SK-N-SH (cell line): ENCODE results near the gene SEMA3D. TPM values are rescaled to one million over a fixed set of nuclear protein-coding genes. Genes with fewer than 3 reads are reported as not detected.

Experiments used
- CTCF ChIA-PET: fragments of 300-600, 350-600 bp; formaldehyde crosslinking; extraction: SDS; loops from one replicate; lab custom pipeline; 2021; lab: Yijun Ruan, JAX
- POLR2A ChIA-PET: fragments of 350-600 bp; sonication (Branson Sonifier 250); formaldehyde crosslinking; extraction: SDS; loops from one replicate; lab custom pipeline; 2020; ENCODE audit warnings: antibody characterized with exemption, inconsistent platforms; lab: Yijun Ruan, JAX
- DNase-seq: peaks from one replicate; pipeline ENCODE4 v3.0.0; 2012
- H2AFZ ChIP-seq: fragments of 200-600 bp; sonication (generic); 2 replicates; pipeline ENCODE4 v1.8.1; 2016; ENCODE audit warnings: antibody characterized with exemption, mild to moderate bottlenecking, low read depth
- H3F3A ChIP-seq: fragments of 200-600 bp; sonication (generic); replicated peaks from 2 replicates; pipeline ENCODE3; 2016; ENCODE audit warnings: antibody characterized with exemption, mild to moderate bottlenecking; ENCODE audit not compliant: insufficient read depth
- H3K27ac ChIP-seq, 2 experiments: fragments of 200-500 bp in 1 of 2; fragments of 200-600 bp in 1 of 2; sonication (Bioruptor generic) in 1 of 2; sonication (generic), shearing (Covaris generic) in 1 of 2; 2 replicates each; pipeline versions ENCODE4 v1.5.1 to v1.6.1; 2014 to 2016; ENCODE audit warnings: low read depth in 2 of 2, inconsistent platforms in 1 of 2, low read length in 1 of 2, mild to moderate bottlenecking in 1 of 2, mixed read lengths in 1 of 2
- H3K27me3 ChIP-seq: fragments of 200-600 bp; sonication (generic), shearing (Covaris generic); 2 replicates; pipeline ENCODE4 v1.6.1; 2016; ENCODE audit warnings: mixed run types; ENCODE audit not compliant: insufficient read depth
- H3K36me3 ChIP-seq, 2 experiments: fragments of 200-500 bp in 1 of 2; fragments of 200-600 bp in 1 of 2; sonication (Bioruptor generic) in 1 of 2; sonication (generic) in 1 of 2; replicated peaks in 1 of 2; 2 replicates each; pipeline versions ENCODE3 to v1.5.1; 2014 to 2016; ENCODE audit warnings: low read length in 1 of 2, mild to moderate bottlenecking in 1 of 2; ENCODE audit not compliant: insufficient read depth in 2 of 2, control insufficient read depth in 1 of 2
- H3K4me1 ChIP-seq, 2 experiments: fragments of 200-500 bp in 1 of 2; fragments of 200-600 bp in 1 of 2; sonication (Bioruptor generic) in 1 of 2; sonication (generic), shearing (Covaris generic) in 1 of 2; 2 replicates each; pipeline versions ENCODE4 v1.5.1 to v1.6.1; 2014 to 2016; ENCODE audit warnings: low read depth in 1 of 2, low read length in 1 of 2, mixed run types in 1 of 2; ENCODE audit not compliant: insufficient read depth in 2 of 2, control insufficient read depth in 1 of 2
- H3K4me2 ChIP-seq: fragments of 200-600 bp; sonication (generic), shearing (Covaris generic); 2 replicates; pipeline ENCODE4 v1.6.1; 2017; ENCODE audit warnings: mixed run types
- H3K4me3 ChIP-seq, 2 experiments: fragments of 200-500 bp in 1 of 2; fragments of 200-600 bp in 1 of 2; sonication (Bioruptor generic) in 1 of 2; sonication (generic), shearing (Covaris generic) in 1 of 2; 2 replicates each; pipeline versions ENCODE4 v1.5.1 to v1.8.1; 2014 to 2016; ENCODE audit warnings: low read depth in 2 of 2, inconsistent platforms in 1 of 2, low read length in 1 of 2, mild to moderate bottlenecking in 1 of 2, mixed read lengths in 1 of 2, moderate library complexity in 1 of 2
- H3K79me2 ChIP-seq: fragments of 200-600 bp; sonication (generic); 2 replicates; pipeline ENCODE4 v1.8.1; 2017; ENCODE audit warnings: mild to moderate bottlenecking; ENCODE audit not compliant: insufficient read depth
- H3K9ac ChIP-seq: fragments of 200-600 bp; sonication (generic); 2 replicates; pipeline ENCODE4 v1.6.1; 2017; ENCODE audit warnings: mixed run types
- H3K9me2 ChIP-seq: fragments of 200-600 bp; sonication (generic); 2 replicates; pipeline ENCODE4 v1.6.1; 2017; ENCODE audit warnings: mixed run types
- H3K9me3 ChIP-seq: fragments of 200-600 bp; sonication (generic); 2 replicates; pipeline ENCODE4 v1.6.1; 2017; ENCODE audit warnings: mixed run types, mild to moderate bottlenecking, moderate library complexity
- H4K20me1 ChIP-seq: fragments of 200-600 bp; sonication (generic); 2 replicates; pipeline ENCODE4 v1.6.1; 2017; ENCODE audit warnings: mild to moderate bottlenecking, mixed run types; ENCODE audit not compliant: insufficient read depth
- ELF1 ChIP-seq: IDR thresholded peaks from 2 replicates; pipeline ENCODE4 v1.4.0; 2012
- FOXM1 ChIP-seq: IDR thresholded peaks from 2 replicates; pipeline ENCODE4 v1.4.0; 2012; ENCODE audit warnings: low read depth, mild to moderate bottlenecking
- GABPA ChIP-seq: IDR thresholded peaks from 2 replicates; pipeline ENCODE4 v1.4.0; 2012; ENCODE audit warnings: low read depth, mild to moderate bottlenecking
- GATA2 ChIP-seq: sonication (generic); formaldehyde crosslinking; IDR thresholded peaks from 2 replicates; pipeline ENCODE4 v1.5.0; 2020; ENCODE audit warnings: mild to moderate bottlenecking, missing genetic modification reagents
- MEF2A ChIP-seq: IDR thresholded peaks from 2 replicates; pipeline ENCODE4 v1.4.0; 2012; ENCODE audit warnings: low read depth, borderline replicate concordance
- NFIC ChIP-seq: IDR thresholded peaks from 2 replicates; pipeline ENCODE4 v1.4.0; 2012; ENCODE audit warnings: borderline replicate concordance
- NRF1 ChIP-seq: IDR thresholded peaks from 2 replicates; pipeline ENCODE4 v1.6.1; 2012; ENCODE audit warnings: low read depth, mild to moderate bottlenecking, low read length
- POLR2AphosphoS5 ChIP-seq: IDR thresholded peaks from 2 replicates; pipeline ENCODE4 v1.6.1; 2012; ENCODE audit warnings: low read depth, low read length
- RAD21 ChIP-seq: IDR thresholded peaks from 2 replicates; pipeline ENCODE4 v1.6.1; 2012; ENCODE audit warnings: mild to moderate bottlenecking, low read length
- RCOR1 ChIP-seq: fragments of 150-350 bp; IDR thresholded peaks from 2 replicates; pipeline ENCODE4 v1.6.1; 2017; ENCODE audit warnings: antibody characterized with exemption, low read length
- RFX5 ChIP-seq: IDR thresholded peaks from 2 replicates; pipeline ENCODE4 v1.6.1; 2012; ENCODE audit warnings: mild to moderate bottlenecking, improper control_type of control experiment, low read length
- SMC3 ChIP-seq: IDR thresholded peaks from 2 replicates; pipeline ENCODE4 v1.6.1; 2012; ENCODE audit warnings: low read depth, low read length, improper control_type of control experiment
- TAF1 ChIP-seq: IDR thresholded peaks from 2 replicates; pipeline ENCODE4 v1.6.1; 2012; ENCODE audit warnings: low read depth, mild to moderate bottlenecking, low read length, moderate library complexity, borderline replicate concordance
- TCF12 ChIP-seq: IDR thresholded peaks from 2 replicates; pipeline ENCODE4 v1.4.0; 2012
- TEAD4 ChIP-seq: IDR thresholded peaks from 2 replicates; pipeline ENCODE4 v1.4.0; 2012; ENCODE audit warnings: mild to moderate bottlenecking, borderline replicate concordance; ENCODE audit not compliant: insufficient read depth
- YY1 ChIP-seq: IDR thresholded peaks from 2 replicates; pipeline ENCODE4 v1.4.0; 2012; ENCODE audit warnings: low read depth, mild to moderate bottlenecking
- WGBS: methylation state at CpG from one replicate; pipeline ENCODE4 v1.1.6; 2017; ENCODE audit warnings: low lambda C conversion rate; 5-methylcytosine and 5-hydroxymethylcytosine counted together
- polyA plus RNA-seq, 3 experiments: library from polyadenylated mRNA; depleted of rRNA; stranded (reverse); fragments of >200 nt; gene quantifications; 2 replicates each; pipeline ENCODE4 v1.2.3, GENCODE V29; 2012
- TF ChIP-seq, protein P1 (sequence below): IDR thresholded peaks from 2 replicates; pipeline ENCODE4 v1.4.0; 2012; ENCODE audit warnings: low read depth, borderline replicate concordance
- TF ChIP-seq, protein P2 (sequence below): fragments of 200-600 bp; sonication (generic); IDR thresholded peaks from 2 replicates; pipeline ENCODE4 v1.6.1; 2017; ENCODE audit warnings: antibody characterized with exemption, mild to moderate bottlenecking, moderate library complexity
- TF ChIP-seq, protein P3 (sequence below): fragments of 150-350 bp; IDR thresholded peaks from 2 replicates; pipeline ENCODE4 v1.6.1; 2016; ENCODE audit warnings: mild to moderate bottlenecking, low read depth, low read length
- TF ChIP-seq, protein P4 (sequence below): IDR thresholded peaks from 2 replicates; pipeline ENCODE4; 2012
- TF ChIP-seq, protein P5 (sequence below): IDR thresholded peaks from 2 replicates; pipeline ENCODE4 v1.4.0; 2012; ENCODE audit warnings: low read depth

SEMA3D gene
- polyA plus RNA-seq, 1 of the 3 experiments (the other 2 are of a cell fraction) = 30.1 TPM

DNA sequence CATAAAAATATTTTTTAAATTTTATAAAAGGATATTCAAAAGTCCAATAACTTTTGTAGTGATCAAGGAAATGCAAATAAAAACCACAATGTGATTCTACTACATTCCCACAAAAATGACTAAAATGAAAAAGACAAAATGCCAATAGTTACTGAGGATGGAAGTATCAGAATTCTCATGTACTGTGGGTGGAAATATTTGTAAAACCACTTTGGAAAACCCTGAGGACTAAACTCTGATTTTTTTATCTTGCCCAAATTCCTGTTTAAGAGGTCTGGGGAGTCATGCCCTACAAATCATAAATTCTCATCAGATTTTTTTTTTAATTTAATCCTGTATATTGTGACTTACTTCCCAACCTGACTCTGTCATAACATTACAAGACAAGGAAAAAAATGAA lies 9.8 kb upstream of the SEMA3D start:
- POLR2A ChIA-PET = no interaction called here
- no peak overlapping the region for H3K9ac ChIP-seq

DNA sequence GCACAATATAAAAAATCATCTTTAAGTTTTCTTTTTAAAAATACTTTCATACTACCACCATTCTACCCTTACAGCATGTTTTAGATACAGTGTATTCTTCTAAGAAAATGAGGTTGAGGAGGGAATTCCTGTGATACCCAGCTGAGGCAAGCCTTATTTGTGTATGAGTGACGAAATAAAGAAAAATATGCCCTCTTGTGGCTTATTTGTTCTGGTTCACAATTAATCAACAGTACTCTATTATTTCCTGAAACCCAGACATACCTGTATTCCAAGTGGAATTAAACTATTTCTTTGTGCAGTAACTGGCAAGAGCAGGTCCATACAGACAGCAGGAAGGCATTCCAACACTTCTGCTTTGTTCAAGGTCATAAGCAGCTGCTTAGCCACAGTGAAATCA lies 4.5 kb upstream of the SEMA3D start:
- Histone ChIP-seq H3F3A (no peaks in the 10 kb centered on the region), H3K27me3 (no peaks in the 10 kb centered on the region), H4K20me1 (no peaks in the 10 kb centered on the region), H3K9me3 (no peaks in the 10 kb centered on the region), H3K4me3 (no peak overlapping the region), H2AFZ (no peak overlapping the region), H3K36me3 (no peaks in the 10 kb centered on the region), H3K9me2 (no peaks in the 10 kb centered on the region), H3K9ac (no peak overlapping the region), H3K79me2 (no peaks in the 10 kb centered on the region), H3K4me2 (no peak overlapping the region), H3K27ac (no peak overlapping the region), H3K4me1 (peaks cover 0 to 7% of the 10 kb centered on the region in 2 experiments; a peak in 2 of 4 replicates)
- 42% methylated on average over 1 of the region's 1 CpG for WGBS
- DNase-seq = peak; percentile 37
- TF ChIP-seq TCF12 (no peak), RAD21 (peak; percentile 65), POLR2AphosphoS5 (no peak), TEAD4 (no peak), SMC3 (peak; percentile 67), GATA2 (no peak)
- TF ChIP-seq, protein P1, sequence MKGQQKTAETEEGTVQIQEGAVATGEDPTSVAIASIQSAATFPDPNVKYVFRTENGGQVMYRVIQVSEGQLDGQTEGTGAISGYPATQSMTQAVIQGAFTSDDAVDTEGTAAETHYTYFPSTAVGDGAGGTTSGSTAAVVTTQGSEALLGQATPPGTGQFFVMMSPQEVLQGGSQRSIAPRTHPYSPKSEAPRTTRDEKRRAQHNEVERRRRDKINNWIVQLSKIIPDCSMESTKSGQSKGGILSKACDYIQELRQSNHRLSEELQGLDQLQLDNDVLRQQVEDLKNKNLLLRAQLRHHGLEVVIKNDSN = no peak
- TF ChIP-seq, protein P2, sequence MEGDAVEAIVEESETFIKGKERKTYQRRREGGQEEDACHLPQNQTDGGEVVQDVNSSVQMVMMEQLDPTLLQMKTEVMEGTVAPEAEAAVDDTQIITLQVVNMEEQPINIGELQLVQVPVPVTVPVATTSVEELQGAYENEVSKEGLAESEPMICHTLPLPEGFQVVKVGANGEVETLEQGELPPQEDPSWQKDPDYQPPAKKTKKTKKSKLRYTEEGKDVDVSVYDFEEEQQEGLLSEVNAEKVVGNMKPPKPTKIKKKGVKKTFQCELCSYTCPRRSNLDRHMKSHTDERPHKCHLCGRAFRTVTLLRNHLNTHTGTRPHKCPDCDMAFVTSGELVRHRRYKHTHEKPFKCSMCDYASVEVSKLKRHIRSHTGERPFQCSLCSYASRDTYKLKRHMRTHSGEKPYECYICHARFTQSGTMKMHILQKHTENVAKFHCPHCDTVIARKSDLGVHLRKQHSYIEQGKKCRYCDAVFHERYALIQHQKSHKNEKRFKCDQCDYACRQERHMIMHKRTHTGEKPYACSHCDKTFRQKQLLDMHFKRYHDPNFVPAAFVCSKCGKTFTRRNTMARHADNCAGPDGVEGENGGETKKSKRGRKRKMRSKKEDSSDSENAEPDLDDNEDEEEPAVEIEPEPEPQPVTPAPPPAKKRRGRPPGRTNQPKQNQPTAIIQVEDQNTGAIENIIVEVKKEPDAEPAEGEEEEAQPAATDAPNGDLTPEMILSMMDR = peak; percentile 74
- ChIA-PET POLR2A (no interaction called here), CTCF (interaction anchor here (0.9 to 11.8 kb wide), 16 partner anchors 13 to 1254 kb away, joined by 3 to 134 read pairs (median 4); no protein-coding TSS in a partner anchor)

More for the DNA sequence above, 9.8 kb upstream of the SEMA3D start:
- CTCF ChIA-PET = interaction anchor here (0.5 to 2.7 kb wide), 3 partner anchors 10 to 1631 kb away, joined by 3 to 15 read pairs (median 4); partner anchors contain the start of gene SEMA3D
- H3K36me3 ChIP-seq = no peaks in the 10 kb centered on the region
- DNase-seq = no peak
- no peak overlapping the region for H2AFZ ChIP-seq
- no peaks in the 10 kb centered on the region for H3K27me3 ChIP-seq
- H3K4me3 ChIP-seq = no peak overlapping the region
- H3K9me2 ChIP-seq = no peaks in the 10 kb centered on the region
- no peaks in the 10 kb centered on the region for H3K4me1 ChIP-seq
- no peak overlapping the region for H3K4me2 ChIP-seq
- H3K79me2 ChIP-seq = no peaks in the 10 kb centered on the region
- H3K27ac ChIP-seq = no peak overlapping the region
- no peaks in the 10 kb centered on the region for H3K9me3 ChIP-seq
- no peaks in the 10 kb centered on the region for H3F3A ChIP-seq
- no peak for TF ChIP-seq FOXM1
- no peak for TF ChIP-seq POLR2AphosphoS5
- no peak for TF ChIP-seq YY1
- TF ChIP-seq MEF2A = no peak
- TF ChIP-seq NFIC = no peak
- TF ChIP-seq RAD21 = no peak
- no peak for TF ChIP-seq NRF1
- TF ChIP-seq ELF1 = no peak
- no peak for TF ChIP-seq SMC3
- TF ChIP-seq RCOR1 = no peak
- TF ChIP-seq, protein P3, sequence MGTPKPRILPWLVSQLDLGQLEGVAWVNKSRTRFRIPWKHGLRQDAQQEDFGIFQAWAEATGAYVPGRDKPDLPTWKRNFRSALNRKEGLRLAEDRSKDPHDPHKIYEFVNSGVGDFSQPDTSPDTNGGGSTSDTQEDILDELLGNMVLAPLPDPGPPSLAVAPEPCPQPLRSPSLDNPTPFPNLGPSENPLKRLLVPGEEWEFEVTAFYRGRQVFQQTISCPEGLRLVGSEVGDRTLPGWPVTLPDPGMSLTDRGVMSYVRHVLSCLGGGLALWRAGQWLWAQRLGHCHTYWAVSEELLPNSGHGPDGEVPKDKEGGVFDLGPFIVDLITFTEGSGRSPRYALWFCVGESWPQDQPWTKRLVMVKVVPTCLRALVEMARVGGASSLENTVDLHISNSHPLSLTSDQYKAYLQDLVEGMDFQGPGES = no peak
- no peak for TF ChIP-seq GABPA
- TF ChIP-seq, protein P2 = no peak
- no peak for TF ChIP-seq TAF1
- TF ChIP-seq TCF12 = no peak
- TF ChIP-seq RFX5 = no peak
- TF ChIP-seq, protein P4, sequence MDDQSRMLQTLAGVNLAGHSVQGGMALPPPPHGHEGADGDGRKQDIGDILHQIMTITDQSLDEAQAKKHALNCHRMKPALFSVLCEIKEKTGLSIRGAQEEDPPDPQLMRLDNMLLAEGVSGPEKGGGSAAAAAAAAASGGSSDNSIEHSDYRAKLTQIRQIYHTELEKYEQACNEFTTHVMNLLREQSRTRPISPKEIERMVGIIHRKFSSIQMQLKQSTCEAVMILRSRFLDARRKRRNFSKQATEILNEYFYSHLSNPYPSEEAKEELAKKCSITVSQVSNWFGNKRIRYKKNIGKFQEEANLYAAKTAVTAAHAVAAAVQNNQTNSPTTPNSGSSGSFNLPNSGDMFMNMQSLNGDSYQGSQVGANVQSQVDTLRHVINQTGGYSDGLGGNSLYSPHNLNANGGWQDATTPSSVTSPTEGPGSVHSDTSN = no peak
- TF ChIP-seq, protein P5, sequence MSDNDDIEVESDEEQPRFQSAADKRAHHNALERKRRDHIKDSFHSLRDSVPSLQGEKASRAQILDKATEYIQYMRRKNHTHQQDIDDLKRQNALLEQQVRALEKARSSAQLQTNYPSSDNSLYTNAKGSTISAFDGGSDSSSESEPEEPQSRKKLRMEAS = no peak
- TF ChIP-seq, all 33 proteins: peak for 0
- H4K20me1 ChIP-seq = no peaks in the 10 kb centered on the region
